ENCODE results near the gene NFATC2.

NFATC2 gene

GRCh38 chr20:51514249-51514648, 28.3 kb downstream of the NFATC2 start:
- H4K20me1 ChIP-seq (ENCODE audit: control insufficient read depth, insufficient read depth, low read depth, low read length) = no peaks in the 10 kb centered on the region
- H3K4me3 ChIP-seq (ENCODE audit: low read length) = no peak overlapping the region
- H3K36me3 ChIP-seq (ENCODE audit: control insufficient read depth, low read length) = peaks cover 72% of the 10 kb centered on the region
- no peaks in the 10 kb centered on the region for H3K9me3 ChIP-seq (ENCODE audit: control insufficient read depth, insufficient read depth, low read length)
- H3F3A ChIP-seq (ENCODE audit: control insufficient read depth, insufficient read depth) = peaks cover 3% of the 10 kb centered on the region; the same call in 1 of the 2 replicates
- H3K79me2 ChIP-seq (ENCODE audit: control insufficient read depth, low read length) = peaks cover 7% of the 10 kb centered on the region
- H3K9me2 ChIP-seq (replicated peaks; ENCODE audit: control insufficient read depth, low read length) = no peaks in the 10 kb centered on the region
- no peak for TF ChIP-seq EZH2phosphoT487 (IDR thresholded peaks at IDR 0.05; ENCODE audit: borderline replicate concordance, low read length)
- TF ChIP-seq, protein P1, sequence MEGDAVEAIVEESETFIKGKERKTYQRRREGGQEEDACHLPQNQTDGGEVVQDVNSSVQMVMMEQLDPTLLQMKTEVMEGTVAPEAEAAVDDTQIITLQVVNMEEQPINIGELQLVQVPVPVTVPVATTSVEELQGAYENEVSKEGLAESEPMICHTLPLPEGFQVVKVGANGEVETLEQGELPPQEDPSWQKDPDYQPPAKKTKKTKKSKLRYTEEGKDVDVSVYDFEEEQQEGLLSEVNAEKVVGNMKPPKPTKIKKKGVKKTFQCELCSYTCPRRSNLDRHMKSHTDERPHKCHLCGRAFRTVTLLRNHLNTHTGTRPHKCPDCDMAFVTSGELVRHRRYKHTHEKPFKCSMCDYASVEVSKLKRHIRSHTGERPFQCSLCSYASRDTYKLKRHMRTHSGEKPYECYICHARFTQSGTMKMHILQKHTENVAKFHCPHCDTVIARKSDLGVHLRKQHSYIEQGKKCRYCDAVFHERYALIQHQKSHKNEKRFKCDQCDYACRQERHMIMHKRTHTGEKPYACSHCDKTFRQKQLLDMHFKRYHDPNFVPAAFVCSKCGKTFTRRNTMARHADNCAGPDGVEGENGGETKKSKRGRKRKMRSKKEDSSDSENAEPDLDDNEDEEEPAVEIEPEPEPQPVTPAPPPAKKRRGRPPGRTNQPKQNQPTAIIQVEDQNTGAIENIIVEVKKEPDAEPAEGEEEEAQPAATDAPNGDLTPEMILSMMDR (IDR thresholded peaks at IDR 0.05; ENCODE audit: low read depth, low read length, poor library complexity, severe bottlenecking) = no peak
- H3K27ac ChIP-seq (ENCODE audit: low read depth, low read length) = no peak overlapping the region
- peak overlapping the region; percentile 26; the same call in 1 of the 2 replicates for H3K4me2 ChIP-seq (ENCODE audit: low read length)
- H3K27me3 ChIP-seq (ENCODE audit: control insufficient read depth, low read length) = no peaks in the 10 kb centered on the region
- peaks cover 26% of the 10 kb centered on the region for H3K4me1 ChIP-seq (ENCODE audit: control insufficient read depth, low read length)

DNA sequence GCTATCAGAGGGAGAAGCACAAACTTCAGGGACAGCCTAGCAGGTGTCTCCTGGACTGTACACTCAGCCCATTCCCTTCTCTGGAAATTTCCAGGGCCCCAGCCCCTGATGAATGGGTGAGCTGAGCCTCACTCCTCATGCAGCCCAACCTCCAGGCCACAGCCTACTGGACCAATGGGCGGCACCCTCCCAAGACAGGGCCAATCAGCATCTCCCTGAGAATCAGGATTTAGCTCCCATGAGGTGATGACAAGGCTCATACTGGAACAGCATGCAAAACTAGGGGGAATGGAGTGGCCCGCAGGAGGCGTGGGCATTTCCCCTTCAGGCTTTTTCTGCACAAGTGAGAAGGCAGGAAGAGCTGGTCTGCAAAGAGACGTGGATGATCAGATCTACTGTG, 29.0 kb downstream of the NFATC2 start:
- no peaks in the 10 kb centered on the region for H3F3A ChIP-seq (ENCODE audit: control insufficient read depth, insufficient read depth)
- H3K4me1 ChIP-seq (ENCODE audit: control insufficient read depth, low read length) = peaks cover 26% of the 10 kb centered on the region
- no peaks in the 10 kb centered on the region for H3K27me3 ChIP-seq (ENCODE audit: control insufficient read depth, low read length)
- H4K20me1 ChIP-seq (ENCODE audit: control insufficient read depth, insufficient read depth, low read depth, low read length) = no peaks in the 10 kb centered on the region
- H3K4me2 ChIP-seq (ENCODE audit: low read length) = no peak overlapping the region
- H3K27ac ChIP-seq (ENCODE audit: low read depth, low read length) = no peak overlapping the region
- no peak for TF ChIP-seq EZH2phosphoT487 (IDR thresholded peaks at IDR 0.05; ENCODE audit: borderline replicate concordance, low read length)
- TF ChIP-seq, protein P1 (IDR thresholded peaks at IDR 0.05; ENCODE audit: low read depth, low read length, poor library complexity, severe bottlenecking) = no peak
- H3K4me3 ChIP-seq (ENCODE audit: low read length) = no peak overlapping the region
- peaks cover 72% of the 10 kb centered on the region for H3K36me3 ChIP-seq (ENCODE audit: control insufficient read depth, low read length)
- H3K9me3 ChIP-seq (ENCODE audit: control insufficient read depth, insufficient read depth, low read length) = no peaks in the 10 kb centered on the region
- peaks cover 7% of the 10 kb centered on the region for H3K79me2 ChIP-seq (ENCODE audit: control insufficient read depth, low read length)
- H3K9me2 ChIP-seq (replicated peaks; ENCODE audit: control insufficient read depth, low read length) = no peaks in the 10 kb centered on the region

DNA sequence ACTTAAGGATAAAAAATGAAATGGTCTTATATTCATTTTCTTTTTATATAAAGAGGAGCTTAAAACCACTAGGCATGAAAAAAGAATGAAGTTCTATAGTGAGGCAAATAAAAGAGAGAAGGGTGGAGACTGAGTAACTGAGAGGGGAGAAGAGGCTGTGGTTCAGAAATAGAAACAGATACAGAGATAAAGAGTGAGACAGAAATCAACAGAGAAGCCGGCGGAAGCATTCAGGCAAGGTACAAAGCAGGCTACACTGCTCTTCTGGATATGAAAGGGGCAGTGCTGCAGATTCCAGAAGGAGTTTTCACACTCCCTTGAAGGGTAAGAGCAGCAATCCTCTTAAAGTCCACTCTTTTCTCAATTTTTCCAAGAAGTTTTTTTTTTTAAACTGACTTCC, 29.9 kb downstream of the NFATC2 start:
- TF ChIP-seq, protein P1 (IDR thresholded peaks at IDR 0.05; ENCODE audit: low read depth, low read length, poor library complexity, severe bottlenecking) = no peak
- no peak for TF ChIP-seq EZH2phosphoT487 (IDR thresholded peaks at IDR 0.05; ENCODE audit: borderline replicate concordance, low read length)
- H3K36me3 ChIP-seq (ENCODE audit: control insufficient read depth, low read length) = peaks cover 71% of the 10 kb centered on the region

More for the DNA sequence above, 29.9 kb downstream of the NFATC2 start:
- Histone ChIP-seq H3K4me2 (ENCODE audit: low read length) (no peak overlapping the region), H3K4me1 (ENCODE audit: control insufficient read depth, low read length) (peaks cover 26% of the 10 kb centered on the region), H3K27ac (ENCODE audit: low read depth, low read length) (no peak overlapping the region), H3K9me2 (replicated peaks; ENCODE audit: control insufficient read depth, low read length) (no peaks in the 10 kb centered on the region), H4K20me1 (ENCODE audit: control insufficient read depth, insufficient read depth, low read depth, low read length) (no peaks in the 10 kb centered on the region), H3K79me2 (ENCODE audit: control insufficient read depth, low read length) (no peaks in the 10 kb centered on the region; the same call in 1 of the 2 replicates), H3F3A (ENCODE audit: control insufficient read depth, insufficient read depth) (no peaks in the 10 kb centered on the region), H3K9me3 (ENCODE audit: control insufficient read depth, insufficient read depth, low read length) (no peaks in the 10 kb centered on the region), H3K4me3 (ENCODE audit: low read length) (no peak overlapping the region), H3K27me3 (ENCODE audit: control insufficient read depth, low read length) (no peaks in the 10 kb centered on the region)

Measured in DOHH2 (cell line).